Activated T-helper 2 cell treated with anti-CD3 and anti-CD28 coated beads, Interferon-gamma antibody, Interleukin-2, Interleukin-4, amounts not matched to agents 10 μg/mL and 5 μg/mL and 100 μg/mL, durations not matched to agents 14 hours and 24 hours and 36 hours (primary cell): ENCODE results near the gene RIIAD1. TPM values are rescaled to one million over a fixed set of nuclear protein-coding genes. Genes with fewer than 3 reads are reported as not detected.
"Not testable (repeated sequence)": the region's sequence is repeated elsewhere in the genome, so short reads cannot be mapped to it uniquely, and the experiment has no call there.

Source experiments
- DNase-seq: peaks from one replicate; pipeline ENCODE4 v3.0.0; 2021; ENCODE audit warnings: low spot score
- H3K27ac Mint-ChIP-seq: one replicate; pipeline ENCODE4 v1.8.0; 2021; ENCODE audit warnings: mixed read lengths
- H3K27me3 Mint-ChIP-seq: one replicate; pipeline ENCODE4 v1.8.0; 2021; ENCODE audit warnings: low read depth, mixed read lengths
- H3K36me3 Mint-ChIP-seq: one replicate; pipeline ENCODE4 v1.8.0; 2021; ENCODE audit warnings: low read depth, mixed read lengths
- H3K4me1 Mint-ChIP-seq: one replicate; pipeline ENCODE4 v1.8.0; 2021; ENCODE audit warnings: low read depth, mixed read lengths
- H3K4me3 Mint-ChIP-seq: one replicate; pipeline ENCODE4 v1.8.0; 2021; ENCODE audit warnings: low read depth, mild to moderate bottlenecking, moderate library complexity, mixed read lengths
- H3K9me3 Mint-ChIP-seq: one replicate; pipeline ENCODE4 v1.8.0; 2021; ENCODE audit warnings: mixed read lengths
- intact Hi-C: fragments of 100-400 bp; cut with micrococcal nuclease; formaldehyde crosslinking; loops from one replicate; pipeline ENCODE4 v1.15.1; 2023
- total RNA-seq: library from RNA; stranded (reverse); gene quantifications from 2 replicates; pipeline ENCODE4 v1.2.3, GENCODE V29; 2022

RIIAD1 gene
- total RNA-seq, 1 donor from 2014 or later, result not detected

DNA sequence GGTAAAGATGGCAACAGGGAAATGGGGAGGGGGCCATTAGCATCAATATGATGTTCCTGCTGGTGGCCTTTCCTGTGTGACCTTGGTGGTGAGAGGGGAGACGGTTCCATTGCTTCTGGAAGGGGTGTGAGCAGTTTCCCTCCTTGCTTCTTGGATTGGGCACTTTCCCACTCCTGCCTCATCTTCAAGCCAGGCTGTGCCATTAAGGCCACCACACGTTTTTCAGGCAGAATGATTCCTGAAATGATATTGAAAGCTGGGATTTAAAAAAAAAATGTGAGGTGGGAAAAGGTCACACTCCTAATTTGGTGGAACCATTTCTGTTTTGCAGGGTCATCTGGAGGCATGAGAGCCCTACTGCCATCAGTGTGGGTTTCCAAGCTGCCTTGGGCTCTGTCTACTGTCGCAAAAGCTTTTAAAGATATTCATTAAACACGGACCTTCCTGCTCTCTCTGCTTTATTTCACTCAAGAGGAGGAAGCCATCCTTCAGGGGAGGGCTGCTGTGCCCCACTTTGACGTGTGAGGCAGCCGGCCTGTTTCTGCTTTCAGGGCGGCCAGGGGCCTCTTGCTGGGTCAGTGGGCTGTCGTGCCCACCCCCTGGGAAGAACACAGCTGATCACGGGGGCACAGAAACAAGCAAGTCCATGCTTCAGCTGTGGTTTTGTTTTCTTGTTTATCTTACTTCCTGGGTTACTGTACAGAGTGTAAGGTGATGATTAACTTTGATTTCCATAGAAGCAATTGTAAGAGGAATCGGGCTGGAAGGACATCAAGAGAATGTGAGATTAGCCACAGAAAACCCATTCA lies 8.0 kb downstream of the RIIAD1 start:
- DNase-seq, result no peak
- Mint-ChIP-seq H3K27me3 (peaks cover 35% of the 10 kb centered on the region), H3K27ac (no peak overlapping the region), H3K4me1 (no peaks in the 10 kb centered on the region), H3K9me3 (no peaks in the 10 kb centered on the region), H3K4me3 (no peak overlapping the region), H3K36me3 (no peaks in the 10 kb centered on the region)
- intact Hi-C loops, result no loop called here

GRCh38 chr1:151729966-151730291 lies 8.6 kb downstream of the RIIAD1 start:
- Mint-ChIP-seq H3K9me3 (no peaks in the 10 kb centered on the region), H3K4me3 (no peak overlapping the region), H3K27ac (no peak overlapping the region), H3K27me3 (peaks cover 33% of the 10 kb centered on the region), H3K36me3 (no peaks in the 10 kb centered on the region), H3K4me1 (no peaks in the 10 kb centered on the region)
- intact Hi-C loops, result loop anchor here (10.0 kb wide), 1 partner anchor 135 kb away; no protein-coding TSS in a partner anchor
- no peak for DNase-seq

- H3K27ac Mint-ChIP-seq, result no peak overlapping the region
- H3K4me3 Mint-ChIP-seq, result no peak overlapping the region
- intact Hi-C loops, result loop anchor here (10.0 kb wide), 1 partner anchor 138 kb away; no protein-coding TSS in a partner anchor
- DNase-seq, result no peak
- peaks cover 12% of the 10 kb centered on the region for H3K9me3 Mint-ChIP-seq
- peaks cover 22% of the 10 kb centered on the region for H3K27me3 Mint-ChIP-seq
- H3K4me1 Mint-ChIP-seq, result no peaks in the 10 kb centered on the region
- H3K36me3 Mint-ChIP-seq, result no peaks in the 10 kb centered on the region
Measured at GRCh38 chr1:151733126-151733525, 11.8 kb downstream of the RIIAD1 start.

DNA sequence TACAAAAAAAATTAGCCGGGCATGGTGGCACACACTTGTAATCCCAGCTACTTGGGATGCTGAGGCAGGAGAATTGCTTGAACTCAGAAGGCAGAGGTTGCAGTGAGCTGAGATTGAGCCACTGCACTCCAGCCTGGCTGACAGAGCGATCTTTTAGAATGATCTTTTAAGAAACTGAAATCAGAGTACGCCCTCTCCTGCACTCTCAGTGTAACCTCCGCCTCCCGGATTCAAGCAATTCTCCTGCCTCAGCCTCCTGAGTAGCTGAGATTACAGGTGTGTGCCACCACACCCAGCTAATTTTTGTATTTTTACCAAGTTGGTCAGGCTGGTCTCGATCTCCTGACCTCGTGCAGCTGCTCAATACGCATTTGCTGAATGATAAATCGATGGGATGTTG lies 12.7 kb downstream of the RIIAD1 start:
- intact Hi-C loops, result loop anchor here (2.0 to 10.0 kb wide), 3 partner anchors 139 to 289 kb away; no protein-coding TSS in a partner anchor
- not testable (repeated sequence) for H3K4me1 Mint-ChIP-seq, H3K27ac Mint-ChIP-seq, DNase-seq, H3K36me3 Mint-ChIP-seq, H3K4me3 Mint-ChIP-seq
- peaks cover 17% of the 10 kb centered on the region for H3K9me3 Mint-ChIP-seq
- peaks cover 16% of the 10 kb centered on the region for H3K27me3 Mint-ChIP-seq

GRCh38 chr1:151737026-151737425 lies 15.7 kb downstream of the RIIAD1 start:
- Mint-ChIP-seq H3K4me1 (no peaks in the 10 kb centered on the region), H3K4me3 (no peak overlapping the region), H3K36me3 (no peaks in the 10 kb centered on the region), H3K27ac (no peak overlapping the region), H3K9me3 (peaks cover 17% of the 10 kb centered on the region), H3K27me3 (peaks cover 7% of the 10 kb centered on the region)
- no peak for DNase-seq
- intact Hi-C loops, result loop anchor here (10.0 kb wide), 1 partner anchor 142 kb away; no protein-coding TSS in a partner anchor

DNA sequence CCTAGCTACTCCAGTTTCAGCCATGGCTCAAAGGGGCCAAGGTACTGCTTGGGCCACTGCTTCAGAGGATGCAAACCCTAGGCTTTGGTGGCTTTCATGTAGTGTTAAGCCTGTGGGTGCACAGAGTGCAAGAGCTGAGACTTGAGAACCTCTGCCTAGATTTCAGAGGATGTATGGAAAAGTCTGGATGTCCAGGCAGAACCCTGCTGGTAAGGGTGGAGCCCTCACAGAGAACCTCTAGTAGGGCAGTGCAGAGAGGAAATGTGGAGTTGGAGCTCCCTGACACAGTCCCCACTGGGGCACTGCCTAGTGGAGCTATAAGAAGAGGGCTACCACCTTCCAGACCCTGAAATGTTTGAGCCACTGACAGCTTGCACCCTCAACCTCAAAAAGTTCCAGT lies 16.2 kb downstream of the RIIAD1 start:
- Mint-ChIP-seq H3K4me3 (no peak overlapping the region), H3K36me3 (no peaks in the 10 kb centered on the region), H3K9me3 (peaks cover 17% of the 10 kb centered on the region), H3K27me3 (peaks cover 9% of the 10 kb centered on the region), H3K4me1 (no peaks in the 10 kb centered on the region), H3K27ac (no peak overlapping the region)
- intact Hi-C loops, result loop anchor here (10.0 kb wide), 1 partner anchor 143 kb away; no protein-coding TSS in a partner anchor
- DNase-seq, result no peak

DNA sequence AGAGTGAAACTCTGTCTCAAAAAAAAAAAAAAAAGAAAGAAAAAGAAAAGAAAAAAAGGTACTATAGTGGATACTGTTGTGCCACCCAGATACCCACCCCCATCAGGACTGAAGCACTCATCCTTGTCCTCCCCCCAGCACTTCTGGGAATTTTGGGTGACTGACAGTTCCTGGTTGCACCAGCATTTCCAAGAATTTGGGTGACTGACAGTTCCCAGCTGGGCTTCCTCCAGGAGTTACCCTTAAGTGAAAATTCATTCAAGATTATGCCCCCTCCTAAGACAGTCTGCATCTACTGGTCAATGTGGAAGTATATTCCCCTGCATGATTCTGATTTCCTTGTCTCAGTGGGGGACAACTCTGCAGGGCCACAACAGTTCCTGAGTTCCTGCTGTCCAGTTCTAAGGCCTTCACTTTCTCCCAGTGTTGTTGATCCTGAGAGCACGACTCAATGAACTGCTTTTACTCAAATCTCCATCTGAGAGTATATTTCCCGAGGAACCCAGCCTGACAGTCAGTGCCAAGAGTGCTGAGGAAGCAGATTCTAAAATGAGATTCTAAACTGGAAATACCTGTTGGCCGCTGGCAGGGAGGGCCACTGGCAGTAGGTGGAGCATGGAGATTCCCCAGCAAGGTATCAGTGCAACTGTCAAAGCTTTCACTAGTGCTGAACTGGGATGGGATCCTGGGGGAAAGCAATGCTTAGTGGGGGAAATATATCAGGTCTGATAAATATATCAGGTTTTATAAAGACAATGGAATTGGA lies 18.5 kb downstream of the RIIAD1 start:
- no peaks in the 10 kb centered on the region for H3K36me3 Mint-ChIP-seq
- H3K27me3 Mint-ChIP-seq, result peaks cover 24% of the 10 kb centered on the region
- H3K4me3 Mint-ChIP-seq, result no peak overlapping the region
- no peaks in the 10 kb centered on the region for H3K4me1 Mint-ChIP-seq
- no peak for DNase-seq
- intact Hi-C loops, result loop anchor here (10.0 kb wide), 1 partner anchor 145 kb away; no protein-coding TSS in a partner anchor
- peaks cover 17% of the 10 kb centered on the region for H3K9me3 Mint-ChIP-seq
- no peak overlapping the region for H3K27ac Mint-ChIP-seq

- DNase-seq, result no peak
- H3K27me3 Mint-ChIP-seq, result peaks cover 35% of the 10 kb centered on the region
- no peaks in the 10 kb centered on the region for H3K36me3 Mint-ChIP-seq
- H3K27ac Mint-ChIP-seq, result no peak overlapping the region
- intact Hi-C loops, result no loop called here
- no peak overlapping the region for H3K4me3 Mint-ChIP-seq
- peaks cover 15% of the 10 kb centered on the region for H3K9me3 Mint-ChIP-seq
- H3K4me1 Mint-ChIP-seq, result no peaks in the 10 kb centered on the region
Measured at GRCh38 chr1:151741516-151741915, 20.2 kb downstream of the RIIAD1 start.

DNA sequence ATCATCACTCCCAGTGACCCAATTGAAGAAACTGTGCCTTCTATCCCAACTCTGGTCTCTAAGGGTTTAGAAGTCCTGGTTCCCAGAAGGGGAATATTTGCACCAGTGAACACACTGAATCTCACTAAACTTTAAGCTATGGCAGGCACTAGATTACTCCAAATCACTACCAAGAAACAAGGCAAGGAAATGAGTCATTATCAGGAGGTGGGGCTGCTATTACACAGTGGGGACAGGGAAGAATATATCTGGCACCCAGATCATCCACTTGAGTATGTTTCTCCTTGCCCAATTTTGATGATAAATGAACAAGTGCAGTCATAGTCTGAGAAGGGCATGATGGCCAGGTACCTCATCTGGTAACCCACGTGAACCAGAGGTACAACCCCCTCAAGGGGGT lies 35.0 kb downstream of the RIIAD1 start:
- Mint-ChIP-seq H3K9me3 (no peaks in the 10 kb centered on the region), H3K27me3 (peaks cover 4% of the 10 kb centered on the region), H3K4me3 (no peak overlapping the region), H3K4me1 (peaks cover 5% of the 10 kb centered on the region), H3K36me3 (peaks cover 26% of the 10 kb centered on the region), H3K27ac (no peak overlapping the region)
- no peak for DNase-seq
- intact Hi-C loops, result no loop called here

- Mint-ChIP-seq H3K27me3 (no peaks in the 10 kb centered on the region), H3K27ac (no peak overlapping the region), H3K36me3 (peaks cover 39% of the 10 kb centered on the region), H3K9me3 (no peaks in the 10 kb centered on the region), H3K4me1 (peaks cover 22% of the 10 kb centered on the region), H3K4me3 (no peak overlapping the region)
- intact Hi-C loops, result no loop called here
- DNase-seq, result no peak
Measured at GRCh38 chr1:151759241-151759640, 37.9 kb downstream of the RIIAD1 start.

DNA sequence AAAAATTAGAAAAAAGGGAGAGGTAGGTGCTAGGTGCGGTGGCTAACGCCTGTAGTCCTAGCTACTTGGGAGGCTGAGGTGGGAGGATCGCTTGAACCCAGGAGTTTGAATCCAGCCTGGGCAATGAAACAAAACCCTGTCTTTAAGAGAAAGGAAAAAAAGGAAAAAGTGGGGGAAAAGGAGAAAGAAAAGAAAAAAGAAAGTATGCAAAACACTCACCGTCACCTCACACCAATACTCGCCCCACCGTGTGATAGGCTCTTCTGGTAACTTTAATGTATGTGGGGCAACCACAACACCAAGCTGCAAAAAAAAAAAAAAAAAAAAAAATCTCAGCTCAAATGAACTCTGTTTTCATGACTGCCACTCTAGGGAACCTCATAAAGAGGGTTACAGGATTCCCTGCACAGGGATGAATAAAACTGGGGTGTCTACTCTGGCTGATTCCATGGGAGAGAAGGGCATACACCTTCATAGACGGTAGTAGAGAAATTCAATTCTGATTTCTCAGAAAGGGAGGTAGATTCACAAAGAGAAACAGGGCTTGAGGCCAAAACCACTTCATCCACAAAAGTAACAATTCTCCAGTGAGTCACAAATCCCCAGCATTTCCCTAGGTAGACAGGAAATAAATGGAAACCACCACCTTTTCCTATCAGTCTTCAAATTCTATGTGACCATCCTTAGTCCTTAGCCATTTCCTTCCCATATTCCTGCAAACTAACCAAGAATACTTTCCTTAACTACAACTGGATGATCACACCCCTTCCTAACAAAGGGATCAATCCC lies 39.5 kb downstream of the RIIAD1 start:
- H3K36me3 Mint-ChIP-seq, result peaks cover 39% of the 10 kb centered on the region
- H3K27me3 Mint-ChIP-seq, result no peaks in the 10 kb centered on the region

More for the DNA sequence above, 39.5 kb downstream of the RIIAD1 start:
- H3K27ac Mint-ChIP-seq, result no peak overlapping the region
- no peak overlapping the region for H3K4me3 Mint-ChIP-seq
- H3K4me1 Mint-ChIP-seq, result peaks cover 28% of the 10 kb centered on the region
- intact Hi-C loops, result no loop called here
- no peak for DNase-seq
- no peaks in the 10 kb centered on the region for H3K9me3 Mint-ChIP-seq
